HCT116 (cell line): ENCODE results near the gene REPS2. TPM values are rescaled to one million over a fixed set of nuclear protein-coding genes. Genes with fewer than 3 reads are reported as not detected.

ENCODE experiments used
- ATAC-seq: fragments of 200-7000 bp; cut with Tn5 transposase; 2 replicates; pipeline ENCODE4 v1.9.1; 2020; ENCODE audit warnings: mild to moderate bottlenecking, moderate library complexity
- BruUV-seq: library from RNA; stranded (reverse); fragments of 400-500 nt; replicated peaks from 2 replicates; lab custom pipeline; 2021; lab: Mats Ljungman, UMichigan
- CTCF ChIA-PET: fragments of 300-600 bp; sonication (Branson Sonifier 250); formaldehyde crosslinking; loops from one replicate; lab custom pipeline; 2021; ENCODE audit warnings: antibody characterized with exemption; lab: Charles Lee
- POLR2A ChIA-PET: fragments of 300-600, 350-600 bp; sonication (Branson Sonifier 250); formaldehyde crosslinking; loops from one replicate; lab custom pipeline; 2021; ENCODE audit warnings: antibody characterized with exemption; lab: Charles Lee
- RAD21 ChIA-PET, 2 experiments: fragments of 300-600 bp; sonication (Branson Sonifier 250); formaldehyde crosslinking; loops; one replicate each; lab custom pipeline; 2023; ENCODE audit warnings: low total read pairs in 2 of 2; ENCODE audit not compliant: uncharacterized antibody in 2 of 2, unreplicated experiment in 2 of 2, low non-redundant PET in 1 of 2; lab: Charles Lee
- DNase-seq: peaks from one replicate; pipeline ENCODE4 v3.0.0-alpha.2; 2010; ENCODE audit warnings: low read depth, low spot score
- H2AFZ ChIP-seq: fragments of 200-600 bp; shearing (Covaris generic), sonication (generic); 2 replicates; pipeline ENCODE4 v1.6.1; 2017; ENCODE audit warnings: low read depth, mixed run types, mixed read lengths, antibody characterized with exemption, low read length; ENCODE audit not compliant: poor library complexity, severe bottlenecking
- H3K27ac ChIP-seq: 2 replicates; pipeline ENCODE4 v1.5.1; 2012; ENCODE audit warnings: low read depth, low read length
- H3K27me3 ChIP-seq: fragments of 200-600 bp; sonication (generic); 2 replicates; pipeline ENCODE4 v1.6.1; 2016; ENCODE audit warnings: mixed run types, low read length, mixed read lengths; ENCODE audit not compliant: insufficient read depth
- H3K36me3 ChIP-seq, 2 experiments: fragments of 200-500 bp in 1 of 2; fragments of 200-600 bp in 1 of 2; sonication (Bioruptor generic) in 1 of 2; sonication (generic) in 1 of 2; 2 replicates each; pipeline versions ENCODE4 v1.5.1 to v1.6.1; 2014 to 2016; ENCODE audit warnings: low read length in 2 of 2, inconsistent platforms in 1 of 2, mixed read lengths in 1 of 2, mixed run types in 1 of 2; ENCODE audit not compliant: insufficient read depth in 2 of 2, control insufficient read depth in 1 of 2
- H3K4me1 ChIP-seq, 2 experiments: fragments of 200-600 bp in 1 of 2; sonication (generic) in 1 of 2; 2 replicates each; pipeline versions ENCODE4 v1.5.1 to v1.6.1; 2012 to 2017; ENCODE audit warnings: low read length in 2 of 2, inconsistent platforms in 1 of 2, mild to moderate bottlenecking in 1 of 2, mixed read lengths in 1 of 2, mixed run types in 1 of 2, moderate library complexity in 1 of 2; ENCODE audit not compliant: insufficient read depth in 2 of 2, control insufficient read depth in 1 of 2
- H3K4me2 ChIP-seq: fragments of 200-600 bp; sonication (generic); 2 replicates; pipeline ENCODE4 v1.6.1; 2017; ENCODE audit warnings: mixed run types, low read length, mixed read lengths
- H3K4me3 ChIP-seq, 2 experiments: fragments of 200-600 bp in 1 of 2; sonication (generic) in 1 of 2; replicated peaks in 1 of 2; 2 replicates each; pipeline ENCODE4 v1.5.1; 2011 to 2016; ENCODE audit warnings: low read length in 2 of 2, control low read depth in 1 of 2, low read depth in 1 of 2, mild to moderate bottlenecking in 1 of 2, mixed read lengths in 1 of 2, mixed run types in 1 of 2
- H3K79me2 ChIP-seq: fragments of 200-600 bp; sonication (generic); 2 replicates; pipeline ENCODE4 v1.6.1; 2017; ENCODE audit warnings: mild to moderate bottlenecking, mixed run types, low read length, moderate library complexity, mixed read lengths; ENCODE audit not compliant: insufficient read depth
- H3K9ac ChIP-seq: fragments of 200-600 bp; sonication (generic); 2 replicates; pipeline ENCODE4 v1.6.1; 2016; ENCODE audit warnings: low read length, mixed read lengths
- H3K9me2 ChIP-seq: fragments of 200-600 bp; sonication (generic), shearing (Covaris generic); 2 replicates; pipeline ENCODE4 v1.6.1; 2017; ENCODE audit warnings: mixed run types, mild to moderate bottlenecking, moderate library complexity; ENCODE audit not compliant: insufficient read depth
- H3K9me3 ChIP-seq, 2 experiments: fragments of 200-500 bp in 1 of 2; fragments of 200-600 bp in 1 of 2; sonication (Bioruptor generic) in 1 of 2; sonication (generic) in 1 of 2; 2 replicates each; pipeline ENCODE4 v1.6.1; 2014 to 2017; ENCODE audit warnings: low read length in 2 of 2, mixed read lengths in 2 of 2, inconsistent platforms in 1 of 2, low read depth in 1 of 2, mild to moderate bottlenecking in 1 of 2, mixed run types in 1 of 2, moderate library complexity in 1 of 2; ENCODE audit not compliant: control insufficient read depth in 1 of 2, insufficient read depth in 1 of 2
- H4K20me1 ChIP-seq: fragments of 200-600 bp; sonication (generic), shearing (Covaris generic); 2 replicates; pipeline ENCODE4 v1.6.1; 2017; ENCODE audit warnings: mixed run types, mild to moderate bottlenecking, moderate library complexity; ENCODE audit not compliant: insufficient read depth
- CBX3 ChIP-seq: IDR thresholded peaks from 2 replicates; pipeline ENCODE4 v1.6.1; 2012; ENCODE audit warnings: low read depth
- CEBPB ChIP-seq: IDR thresholded peaks from 2 replicates; pipeline ENCODE4 v1.6.1; 2012; ENCODE audit warnings: low read depth
- EZH2 ChIP-seq: fragments of 200-600 bp; sonication (generic); IDR thresholded peaks from 2 replicates; pipeline ENCODE4 v1.6.1; 2017; ENCODE audit warnings: antibody characterized with exemption, mixed run types
- FOSL1 ChIP-seq: IDR thresholded peaks from 2 replicates; pipeline ENCODE4 v1.6.1; 2012; ENCODE audit warnings: low read depth
- JUND ChIP-seq: IDR thresholded peaks from 2 replicates; pipeline ENCODE4 v1.6.1; 2012
- SIN3A ChIP-seq: IDR thresholded peaks from 2 replicates; pipeline ENCODE4 v1.6.1; 2012; ENCODE audit warnings: low read depth
- SRF ChIP-seq: IDR thresholded peaks from 2 replicates; pipeline ENCODE4 v1.6.1; 2012; ENCODE audit warnings: low read depth
- TCF7L2 ChIP-seq: IDR thresholded peaks from 2 replicates; pipeline ENCODE4 v1.7.0; 2011; ENCODE audit warnings: borderline replicate concordance, inconsistent platforms; ENCODE audit not compliant: insufficient read depth, insufficient read length; ENCODE audit errors: extremely low read depth
- ZNF274 ChIP-seq: fragments of 200-500 bp; sonication (Bioruptor generic); IDR thresholded peaks from 2 replicates; pipeline ENCODE4 v1.6.1; 2014; ENCODE audit warnings: mild to moderate bottlenecking, low read depth, low read length, inconsistent platforms
- intact Hi-C: fragments of 100-400 bp; cut with micrococcal nuclease; formaldehyde crosslinking; loops from 2 replicates; pipeline ENCODE4 v1.10.0; 2022
- total RNA-seq: library from RNA; stranded (reverse); gene quantifications from one replicate; pipeline ENCODE4 v1.2.1, GENCODE V29; 2021; ENCODE audit not compliant: unreplicated experiment
- TF ChIP-seq, protein P1 (sequence below): IDR thresholded peaks from 2 replicates; pipeline ENCODE4 v1.6.1; 2012
- TF ChIP-seq, protein P2 (sequence below), 3 experiments: fragments of 200-600 bp in 1 of 3; sonication (generic) in 1 of 3; IDR thresholded peaks in 2 of 3; conservative IDR thresholded peaks in 1 of 3; 2 replicates each; pipeline ENCODE4 v1.5.1; 2012 to 2017; ENCODE audit warnings: low read depth in 2 of 3, low read length in 2 of 3, antibody characterized with exemption in 1 of 3, borderline replicate concordance in 1 of 3, control low read depth in 1 of 3, mild to moderate bottlenecking in 1 of 3, mixed read lengths in 1 of 3, mixed run types in 1 of 3, moderate library complexity in 1 of 3; ENCODE audit not compliant: insufficient read depth in 1 of 3
- TF ChIP-seq, protein P3 (sequence below): IDR thresholded peaks from 2 replicates; pipeline ENCODE4 v1.6.1; 2011; ENCODE audit warnings: mild to moderate bottlenecking, low read length, moderate library complexity; ENCODE audit not compliant: insufficient replicate concordance; ENCODE audit errors: extremely low read depth
- TF ChIP-seq, protein P4 (sequence below): IDR thresholded peaks from 2 replicates; pipeline ENCODE4 v1.6.1; 2012

Gene REPS2
- total RNA-seq, 1 experiment from 2014 or later: 4.5 TPM

DNA sequence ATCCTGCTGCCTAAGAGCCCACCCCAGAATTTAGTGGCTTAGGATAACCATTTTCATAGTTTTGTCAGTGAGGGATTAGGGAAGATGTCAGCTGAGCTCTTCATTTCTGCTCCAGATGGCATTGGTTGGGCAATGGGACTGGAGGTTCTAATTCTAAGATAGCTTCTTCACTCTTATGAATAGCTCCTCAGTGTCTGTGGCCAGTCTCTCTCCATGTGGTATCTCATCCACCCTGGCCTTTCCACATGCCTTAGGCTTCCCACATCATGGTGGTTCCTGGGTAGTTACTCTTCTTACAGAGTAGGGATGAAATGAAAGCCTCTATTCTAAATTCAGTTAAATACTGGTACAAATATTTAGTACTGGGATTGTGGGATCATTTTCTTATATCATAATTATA, 31.3 kb downstream of the REPS2 start:
- ChIA-PET CTCF (no interaction called here), POLR2A (no interaction called here), RAD21 (no interaction called here)
- Histone ChIP-seq H2AFZ (no peak overlapping the region), H4K20me1 (no peaks in the 10 kb centered on the region), H3K4me2 (no peak overlapping the region), H3K4me1 (no peaks in the 10 kb centered on the region), H3K9me3 (no peaks in the 10 kb centered on the region), H3K27me3 (no peaks in the 10 kb centered on the region), H3K9me2 (no peaks in the 10 kb centered on the region), H3K4me3 (no peak overlapping the region), H3K27ac (no peak overlapping the region), H3K9ac (no peak overlapping the region), H3K79me2 (no peaks in the 10 kb centered on the region), H3K36me3 (no peaks in the 10 kb centered on the region)
- ATAC-seq: no peak
- TF ChIP-seq EZH2: no peak
- no peak for TF ChIP-seq JUND
- no peak for TF ChIP-seq TCF7L2
- TF ChIP-seq, protein P1, sequence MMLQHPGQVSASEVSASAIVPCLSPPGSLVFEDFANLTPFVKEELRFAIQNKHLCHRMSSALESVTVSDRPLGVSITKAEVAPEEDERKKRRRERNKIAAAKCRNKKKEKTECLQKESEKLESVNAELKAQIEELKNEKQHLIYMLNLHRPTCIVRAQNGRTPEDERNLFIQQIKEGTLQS: no peak
- TF ChIP-seq SIN3A: no peak
- TF ChIP-seq SRF: no peak
- TF ChIP-seq, protein P2, sequence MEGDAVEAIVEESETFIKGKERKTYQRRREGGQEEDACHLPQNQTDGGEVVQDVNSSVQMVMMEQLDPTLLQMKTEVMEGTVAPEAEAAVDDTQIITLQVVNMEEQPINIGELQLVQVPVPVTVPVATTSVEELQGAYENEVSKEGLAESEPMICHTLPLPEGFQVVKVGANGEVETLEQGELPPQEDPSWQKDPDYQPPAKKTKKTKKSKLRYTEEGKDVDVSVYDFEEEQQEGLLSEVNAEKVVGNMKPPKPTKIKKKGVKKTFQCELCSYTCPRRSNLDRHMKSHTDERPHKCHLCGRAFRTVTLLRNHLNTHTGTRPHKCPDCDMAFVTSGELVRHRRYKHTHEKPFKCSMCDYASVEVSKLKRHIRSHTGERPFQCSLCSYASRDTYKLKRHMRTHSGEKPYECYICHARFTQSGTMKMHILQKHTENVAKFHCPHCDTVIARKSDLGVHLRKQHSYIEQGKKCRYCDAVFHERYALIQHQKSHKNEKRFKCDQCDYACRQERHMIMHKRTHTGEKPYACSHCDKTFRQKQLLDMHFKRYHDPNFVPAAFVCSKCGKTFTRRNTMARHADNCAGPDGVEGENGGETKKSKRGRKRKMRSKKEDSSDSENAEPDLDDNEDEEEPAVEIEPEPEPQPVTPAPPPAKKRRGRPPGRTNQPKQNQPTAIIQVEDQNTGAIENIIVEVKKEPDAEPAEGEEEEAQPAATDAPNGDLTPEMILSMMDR (IDR thresholded peaks at IDR 0.05 in 2 of 3, conservative IDR thresholded peaks at IDR 0.05 in 1 of 3; ENCODE audit: borderline replicate concordance in 1 of 3, insufficient read depth in 1 of 3, low read depth in 2 of 3, low read length in 2 of 3): no peak
- no peak for TF ChIP-seq ZNF274
- TF ChIP-seq, protein P3, sequence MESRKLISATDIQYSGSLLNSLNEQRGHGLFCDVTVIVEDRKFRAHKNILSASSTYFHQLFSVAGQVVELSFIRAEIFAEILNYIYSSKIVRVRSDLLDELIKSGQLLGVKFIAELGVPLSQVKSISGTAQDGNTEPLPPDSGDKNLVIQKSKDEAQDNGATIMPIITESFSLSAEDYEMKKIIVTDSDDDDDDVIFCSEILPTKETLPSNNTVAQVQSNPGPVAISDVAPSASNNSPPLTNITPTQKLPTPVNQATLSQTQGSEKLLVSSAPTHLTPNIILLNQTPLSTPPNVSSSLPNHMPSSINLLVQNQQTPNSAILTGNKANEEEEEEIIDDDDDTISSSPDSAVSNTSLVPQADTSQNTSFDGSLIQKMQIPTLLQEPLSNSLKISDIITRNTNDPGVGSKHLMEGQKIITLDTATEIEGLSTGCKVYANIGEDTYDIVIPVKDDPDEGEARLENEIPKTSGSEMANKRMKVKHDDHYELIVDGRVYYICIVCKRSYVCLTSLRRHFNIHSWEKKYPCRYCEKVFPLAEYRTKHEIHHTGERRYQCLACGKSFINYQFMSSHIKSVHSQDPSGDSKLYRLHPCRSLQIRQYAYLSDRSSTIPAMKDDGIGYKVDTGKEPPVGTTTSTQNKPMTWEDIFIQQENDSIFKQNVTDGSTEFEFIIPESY: no peak
- no peak for TF ChIP-seq CBX3
- TF ChIP-seq FOSL1: no peak
- TF ChIP-seq, protein P4, sequence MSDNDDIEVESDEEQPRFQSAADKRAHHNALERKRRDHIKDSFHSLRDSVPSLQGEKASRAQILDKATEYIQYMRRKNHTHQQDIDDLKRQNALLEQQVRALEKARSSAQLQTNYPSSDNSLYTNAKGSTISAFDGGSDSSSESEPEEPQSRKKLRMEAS: no peak
- no peak for TF ChIP-seq CEBPB
- intact Hi-C loops: no loop called here
- no TSS peak for BruUV-seq
- no peak for DNase-seq
